HepG2 (cell line): ENCODE results near the gene GRK4. TPM values are rescaled to one million over a fixed set of nuclear protein-coding genes. Genes with fewer than 3 reads are reported as not detected.

ENCODE experiments used
- CCDC6 ChIP-seq: sonication (generic); formaldehyde crosslinking; IDR thresholded peaks from 2 replicates; pipeline ENCODE4 v1.8.1; 2022; ENCODE audit warnings: mild to moderate bottlenecking, missing genetic modification reagents, moderate library complexity
- DPF2 ChIP-seq: sonication (generic); formaldehyde crosslinking; IDR thresholded peaks from 2 replicates; pipeline ENCODE4 v1.4.0; 2020; ENCODE audit warnings: mild to moderate bottlenecking, low read depth, missing genetic modification reagents, borderline replicate concordance
- FOXK1 ChIP-seq: sonication (generic); formaldehyde crosslinking; IDR thresholded peaks from 2 replicates; pipeline ENCODE4 v1.4.0; 2020; ENCODE audit warnings: low read depth, missing genetic modification reagents, borderline replicate concordance
- HIVEP1 ChIP-seq: sonication (generic); formaldehyde crosslinking; IDR thresholded peaks from 2 replicates; pipeline ENCODE4 v1.4.0; 2020; ENCODE audit warnings: mild to moderate bottlenecking, missing genetic modification reagents
- MED1 ChIP-seq: sonication (generic); formaldehyde crosslinking; IDR thresholded peaks from 2 replicates; pipeline ENCODE4 v1.4.0; 2020; ENCODE audit warnings: missing genetic modification reagents
- MYNN ChIP-seq: sonication (generic); formaldehyde crosslinking; IDR thresholded peaks from 2 replicates; pipeline ENCODE4 v1.4.0; 2020; ENCODE audit warnings: mild to moderate bottlenecking, low read depth, missing genetic modification reagents
- NCOA1 ChIP-seq: sonication (generic); formaldehyde crosslinking; IDR thresholded peaks from 2 replicates; pipeline ENCODE4 v1.9.0; 2021; ENCODE audit warnings: missing genetic modification reagents
- PAF1 ChIP-seq: IDR thresholded peaks from 2 replicates; pipeline ENCODE4 v1.6.1; 2016; ENCODE audit warnings: missing genetic modification reagents, missing compliant biosample characterization
- RERE ChIP-seq: IDR thresholded peaks from 2 replicates; pipeline ENCODE4 v1.6.1; 2016; ENCODE audit warnings: low read depth, missing genetic modification reagents, missing compliant biosample characterization
- RFXANK ChIP-seq: IDR thresholded peaks from 2 replicates; pipeline ENCODE4 v1.6.1; 2016
- SUZ12 ChIP-seq: fragments of 150-350 bp; IDR thresholded peaks from 2 replicates; pipeline ENCODE4 v1.6.1; 2014; ENCODE audit warnings: low read depth, low read length
- TCF12 ChIP-seq, 2 experiments: fragments of 450-650 bp in 1 of 2; sonication (generic) in 1 of 2; formaldehyde crosslinking in 1 of 2; IDR thresholded peaks; 2 replicates each; pipeline versions ENCODE4 v1.6.1 to v1.8.0; 2017 to 2022; ENCODE audit warnings: antibody characterized with exemption in 1 of 2, mild to moderate bottlenecking in 1 of 2, missing genetic modification reagents in 1 of 2, moderate library complexity in 1 of 2
- YY1 ChIP-seq: IDR thresholded peaks from 2 replicates; pipeline ENCODE4 v1.6.1; 2011; ENCODE audit warnings: low read length, low read depth, moderate library complexity, mild to moderate bottlenecking; ENCODE audit not compliant: insufficient read depth, insufficient replicate concordance
- ZBTB10 ChIP-seq: sonication (generic); formaldehyde crosslinking; IDR thresholded peaks from 2 replicates; pipeline ENCODE4 v1.4.0; 2020; ENCODE audit warnings: missing genetic modification reagents, borderline replicate concordance
- ZNF280D ChIP-seq: sonication (generic); formaldehyde crosslinking; IDR thresholded peaks from 2 replicates; pipeline ENCODE4 v1.5.1; 2020; ENCODE audit warnings: mild to moderate bottlenecking, missing genetic modification reagents
- ZNF598 ChIP-seq: sonication (generic); formaldehyde crosslinking; IDR thresholded peaks from 2 replicates; pipeline ENCODE4 v1.5.1; 2020; ENCODE audit warnings: mild to moderate bottlenecking, missing genetic modification reagents, borderline replicate concordance
- ZSCAN9 ChIP-seq: IDR thresholded peaks from 2 replicates; pipeline ENCODE4 v1.6.1; 2016; ENCODE audit warnings: borderline replicate concordance
- polyA plus RNA-seq, 8 experiments: library from polyadenylated mRNA; depleted of rRNA in 3 of 8; stranded (reverse) in 7 of 8; unstranded in 1 of 8; fragments of >200 nt; fragmentation: Illumina TruSeq in 4 of 8; extraction: Trizol in 4 of 8; gene quantifications; 2 replicates each; pipeline versions ENCODE4 v1.2.1 to v1.2.3, GENCODE V29; 2011 to 2016; ENCODE audit warnings: low read depth in 4 of 8, missing spikeins in 1 of 8, mixed read lengths in 1 of 8; ENCODE audit not compliant: insufficient read depth in 1 of 8
- total RNA-seq, 5 experiments: library from RNA; depleted of rRNA; stranded (reverse); fragments of >200 nt; fragmentation: Illumina TruSeq; extraction: Trizol; gene quantifications; 2 replicates each; pipeline ENCODE4 v1.2.3, GENCODE V29; 2016; ENCODE audit warnings: low read depth in 1 of 5

Gene GRK4
- total and polyA plus RNA-seq, 2 of the 13 experiments (the other 11 are each of a cell fraction or from before 2014, with no cell fraction given): 1.8 to 2.0 TPM

- TF ChIP-seq ZBTB10 (CRISPR knock-in tag) (no peak; the same call in 1 of the 2 replicates), RERE (CRISPR knock-in tag) (no peak), RFXANK (CRISPR knock-in tag) (no peak), FOXK1 (peak; percentile 45; the same call in 1 of the 2 replicates), NCOA1 (no peak), CCDC6 (CRISPR knock-in tag) (no peak), TCF12 (IDR thresholded peaks at IDR 0.05) (no peak), TCF12 (CRISPR knock-in tag; IDR thresholded peaks at IDR 0.05) (no peak), SUZ12 (no peak), MED1 (CRISPR knock-in tag) (peak; percentile 46; the same call in 1 of the 2 replicates), PAF1 (CRISPR knock-in tag) (no peak), DPF2 (CRISPR knock-in tag) (no peak), MYNN (CRISPR knock-in tag) (no peak), ZSCAN9 (CRISPR knock-in tag) (no peak), ZNF598 (CRISPR knock-in tag) (no peak; the same call in 1 of the 2 replicates), ZNF280D (no peak), HIVEP1 (peak; percentile 82), YY1 (peak; percentile 34)
Measured at GRCh38 chr4:2934813-2935761, 28.3 kb upstream of the GRK4 start (continued).
